Measurements from ENCODE around the gene ARHGEF38.

The ARHGEF38 gene

DNA sequence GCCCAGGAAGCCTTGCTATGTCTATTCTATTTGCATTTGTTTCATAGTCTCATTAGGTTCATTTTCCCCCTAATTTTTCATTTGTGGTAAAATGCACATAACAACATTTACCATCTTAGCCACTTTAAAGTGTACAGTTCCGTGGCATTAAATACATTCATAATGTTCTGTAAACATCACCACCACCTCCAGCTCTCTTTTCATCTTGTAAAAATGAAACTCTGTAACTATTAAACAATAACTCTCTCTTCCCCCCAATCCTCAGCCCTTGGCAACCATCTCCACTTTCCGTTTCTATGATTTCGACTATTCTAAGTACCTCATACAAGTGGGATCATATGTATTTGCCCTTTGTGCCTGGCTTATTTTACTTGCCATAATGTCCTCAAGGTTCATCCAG is 19.9 kb downstream of the ARHGEF38 start:
- TF ChIP-seq, protein P1, sequence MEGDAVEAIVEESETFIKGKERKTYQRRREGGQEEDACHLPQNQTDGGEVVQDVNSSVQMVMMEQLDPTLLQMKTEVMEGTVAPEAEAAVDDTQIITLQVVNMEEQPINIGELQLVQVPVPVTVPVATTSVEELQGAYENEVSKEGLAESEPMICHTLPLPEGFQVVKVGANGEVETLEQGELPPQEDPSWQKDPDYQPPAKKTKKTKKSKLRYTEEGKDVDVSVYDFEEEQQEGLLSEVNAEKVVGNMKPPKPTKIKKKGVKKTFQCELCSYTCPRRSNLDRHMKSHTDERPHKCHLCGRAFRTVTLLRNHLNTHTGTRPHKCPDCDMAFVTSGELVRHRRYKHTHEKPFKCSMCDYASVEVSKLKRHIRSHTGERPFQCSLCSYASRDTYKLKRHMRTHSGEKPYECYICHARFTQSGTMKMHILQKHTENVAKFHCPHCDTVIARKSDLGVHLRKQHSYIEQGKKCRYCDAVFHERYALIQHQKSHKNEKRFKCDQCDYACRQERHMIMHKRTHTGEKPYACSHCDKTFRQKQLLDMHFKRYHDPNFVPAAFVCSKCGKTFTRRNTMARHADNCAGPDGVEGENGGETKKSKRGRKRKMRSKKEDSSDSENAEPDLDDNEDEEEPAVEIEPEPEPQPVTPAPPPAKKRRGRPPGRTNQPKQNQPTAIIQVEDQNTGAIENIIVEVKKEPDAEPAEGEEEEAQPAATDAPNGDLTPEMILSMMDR (IDR thresholded peaks at IDR 0.05; ENCODE audit: low read depth, low read length): no peak
- DNase-seq (ENCODE audit: extremely low read depth, low read depth): no peak

DNA sequence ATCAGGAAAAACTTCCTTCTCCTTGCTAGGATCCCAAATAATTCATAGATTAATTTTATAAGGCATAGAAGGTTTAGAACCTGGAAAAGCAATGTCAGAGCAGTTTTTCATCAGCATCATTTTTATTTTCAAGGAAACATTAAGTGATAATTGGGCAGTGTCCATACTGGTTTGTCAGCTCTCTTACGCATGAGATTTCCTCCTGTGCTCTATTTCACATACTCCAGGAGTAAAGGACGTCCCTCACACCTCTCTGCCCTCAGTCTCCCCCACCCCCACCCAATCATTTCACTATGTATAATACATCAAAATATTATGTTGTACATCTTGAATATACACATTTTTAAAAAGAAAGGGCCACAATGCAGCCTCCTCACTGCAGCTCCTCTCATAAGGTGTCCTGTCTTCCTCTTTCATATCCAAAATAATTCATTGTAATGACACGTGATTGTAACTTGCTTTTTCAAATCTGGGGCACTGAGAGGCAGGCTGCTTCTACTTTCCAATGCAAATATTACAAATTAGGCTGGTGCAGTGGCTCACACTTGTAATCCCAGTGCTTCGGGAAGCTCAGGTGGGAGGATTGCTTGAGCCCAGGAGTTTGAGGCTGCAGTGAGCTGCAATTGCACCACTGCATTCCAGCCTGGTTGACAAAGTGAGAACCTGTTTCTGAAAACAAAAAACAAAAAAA is 34.4 kb downstream of the ARHGEF38 start:
- no peak for DNase-seq (ENCODE audit: extremely low read depth, low read depth)
- TF ChIP-seq, protein P1 (IDR thresholded peaks at IDR 0.05; ENCODE audit: low read depth, low read length): no peak

DNA sequence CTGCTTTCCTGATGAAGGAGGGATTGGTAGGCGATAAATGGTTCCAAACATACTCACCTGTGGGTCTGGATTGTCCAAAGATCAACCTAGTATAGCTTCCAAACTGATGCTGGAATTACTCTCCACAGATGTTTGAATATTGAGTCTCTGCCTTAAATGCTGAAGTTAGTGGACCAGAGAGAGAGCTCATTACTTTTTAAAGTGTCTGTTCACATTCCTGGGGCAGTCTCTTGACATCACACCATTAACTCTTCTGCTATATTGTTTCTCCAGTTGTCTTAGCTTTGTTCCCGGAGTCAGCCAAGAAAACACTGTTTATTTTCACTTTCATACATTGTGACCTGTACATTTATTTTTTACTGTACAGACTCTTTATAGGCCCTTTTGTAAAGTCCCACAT is 35.4 kb downstream of the ARHGEF38 start:
- DNase-seq (ENCODE audit: extremely low read depth, low read depth): no peak
- TF ChIP-seq, protein P1 (IDR thresholded peaks at IDR 0.05; ENCODE audit: low read depth, low read length): no peak

DNA sequence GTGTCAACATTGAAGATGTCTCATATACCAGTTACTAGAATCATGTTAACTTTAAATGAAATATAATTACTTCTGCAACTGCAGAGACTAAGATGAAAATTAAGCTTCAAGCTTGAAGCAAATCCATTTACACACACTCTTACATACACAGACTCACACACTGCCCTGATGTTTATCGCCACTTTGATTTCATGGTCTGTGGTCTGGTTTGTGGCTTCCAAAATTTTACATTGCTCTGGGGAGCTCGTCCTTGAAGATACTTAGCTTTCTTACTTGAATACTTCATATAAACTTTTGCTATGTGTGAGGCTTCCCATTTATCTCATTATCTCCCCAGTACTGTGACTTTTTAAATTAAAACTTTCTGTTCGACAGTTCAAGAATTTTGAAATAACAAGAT is 35.8 kb downstream of the ARHGEF38 start:
- DNase-seq (ENCODE audit: extremely low read depth, low read depth): no peak
- TF ChIP-seq, protein P1 (IDR thresholded peaks at IDR 0.05; ENCODE audit: low read depth, low read length): no peak

DNA sequence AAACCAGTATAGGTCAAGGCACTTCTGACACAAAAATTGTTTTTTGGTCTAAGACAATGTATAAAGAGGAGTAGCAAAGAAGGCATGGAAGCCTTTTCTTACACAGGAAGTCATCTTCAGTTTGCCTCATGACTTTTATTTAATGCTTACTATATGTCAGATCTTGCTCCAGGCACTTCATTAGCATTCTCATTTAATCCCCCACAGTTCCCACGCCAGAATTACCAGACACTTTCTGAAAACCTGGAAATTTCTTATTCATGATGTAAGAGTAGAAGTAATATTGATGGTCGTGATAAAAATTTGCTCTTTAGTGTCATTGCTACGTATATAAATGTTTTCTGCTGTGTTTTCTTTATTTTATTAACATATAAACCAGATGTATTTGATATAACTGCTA is 39.2 kb downstream of the ARHGEF38 start:
- DNase-seq (ENCODE audit: extremely low read depth, low read depth): no peak
- TF ChIP-seq, protein P1 (IDR thresholded peaks at IDR 0.05; ENCODE audit: low read depth, low read length): no peak

DNA sequence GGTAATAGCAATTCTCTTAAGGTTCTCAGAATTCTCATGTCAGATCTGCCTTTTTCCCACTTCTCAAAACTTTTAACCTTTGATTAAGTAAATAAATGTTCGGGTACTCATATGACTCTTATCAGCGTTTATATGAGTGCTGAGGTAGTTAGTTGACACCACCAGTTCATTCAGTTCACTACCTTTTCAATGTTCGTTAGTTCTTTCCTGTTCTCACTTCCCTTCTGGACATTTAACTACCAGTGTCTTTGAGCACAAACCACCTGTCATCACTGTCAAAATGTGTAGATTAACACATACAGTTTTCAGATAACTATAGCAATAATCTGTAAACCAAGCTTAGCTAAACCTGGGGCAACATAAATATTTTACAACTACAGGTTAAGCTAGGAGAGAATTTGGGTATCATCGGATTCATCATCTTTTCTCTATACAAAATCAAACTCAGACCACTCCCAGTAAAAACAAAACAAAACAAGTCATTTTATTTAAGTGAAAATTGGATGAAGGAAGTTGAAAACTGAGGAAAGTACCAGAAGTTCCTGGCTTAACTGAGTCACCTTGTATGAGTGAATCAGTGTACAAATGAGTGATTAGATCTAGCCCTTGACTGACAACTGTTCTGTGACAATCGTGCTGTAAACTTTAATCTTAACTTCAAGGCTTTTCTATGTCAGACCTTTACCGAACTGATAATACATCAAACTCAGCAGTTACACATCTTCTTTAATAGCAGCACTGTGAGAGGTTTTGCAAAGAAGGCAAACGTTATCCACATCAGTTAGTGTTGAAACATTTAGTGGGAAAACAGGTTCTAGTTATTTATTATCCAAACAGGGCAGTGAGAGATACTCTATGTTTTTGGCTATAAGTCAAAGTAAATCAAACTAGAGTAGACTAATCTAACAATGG is 41.9 kb downstream of the ARHGEF38 start:
- TF ChIP-seq, protein P1 (IDR thresholded peaks at IDR 0.05; ENCODE audit: low read depth, low read length): no peak
- no peak for DNase-seq (ENCODE audit: extremely low read depth, low read depth)

DNA sequence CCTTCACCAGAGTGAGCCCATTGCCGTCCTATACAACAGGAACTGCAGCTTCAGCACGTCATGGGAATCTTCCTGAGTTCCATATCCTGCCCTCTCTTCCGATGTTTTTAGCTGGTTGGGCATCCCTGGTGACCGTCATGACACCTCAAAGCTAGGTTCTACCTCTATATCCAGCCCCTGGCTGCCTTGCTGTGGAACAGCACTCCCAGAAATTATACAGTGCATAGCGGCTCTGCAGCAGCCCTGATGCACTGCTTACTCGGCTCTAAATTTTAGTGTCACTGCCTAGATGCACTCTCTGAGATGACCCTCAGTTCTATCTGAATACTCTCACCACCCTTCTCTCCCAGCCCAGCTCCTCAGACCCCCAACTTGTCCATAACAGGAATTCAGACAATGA is 44.3 kb downstream of the ARHGEF38 start:
- TF ChIP-seq, protein P1 (IDR thresholded peaks at IDR 0.05; ENCODE audit: low read depth, low read length): no peak
- DNase-seq (ENCODE audit: extremely low read depth, low read depth): no peak
